Fibroblast of mammary gland (primary cell): ENCODE data around the gene TRIM26.
"Not testable (repeated sequence)": the region's sequence is repeated elsewhere in the genome, so short reads cannot be mapped to it uniquely, and the experiment has no call there.

ENCODE experiments used
- DNase-seq: peaks from one replicate; pipeline ENCODE4 v3.0.0-alpha.2; 2010; ENCODE audit warnings: low read depth
- H3K4me3 ChIP-seq: 2 replicates; pipeline ENCODE4 v1.5.1; 2011; ENCODE audit warnings: low read depth, mild to moderate bottlenecking, low read length, moderate library complexity; ENCODE audit not compliant: control insufficient read depth
- TF ChIP-seq, protein P1 (sequence below): conservative IDR thresholded peaks from 2 replicates; pipeline ENCODE4 v1.5.1; 2011; ENCODE audit warnings: low read depth, low read length, inconsistent platforms; ENCODE audit not compliant: control insufficient read depth, insufficient read depth

The TRIM26 gene

DNA sequence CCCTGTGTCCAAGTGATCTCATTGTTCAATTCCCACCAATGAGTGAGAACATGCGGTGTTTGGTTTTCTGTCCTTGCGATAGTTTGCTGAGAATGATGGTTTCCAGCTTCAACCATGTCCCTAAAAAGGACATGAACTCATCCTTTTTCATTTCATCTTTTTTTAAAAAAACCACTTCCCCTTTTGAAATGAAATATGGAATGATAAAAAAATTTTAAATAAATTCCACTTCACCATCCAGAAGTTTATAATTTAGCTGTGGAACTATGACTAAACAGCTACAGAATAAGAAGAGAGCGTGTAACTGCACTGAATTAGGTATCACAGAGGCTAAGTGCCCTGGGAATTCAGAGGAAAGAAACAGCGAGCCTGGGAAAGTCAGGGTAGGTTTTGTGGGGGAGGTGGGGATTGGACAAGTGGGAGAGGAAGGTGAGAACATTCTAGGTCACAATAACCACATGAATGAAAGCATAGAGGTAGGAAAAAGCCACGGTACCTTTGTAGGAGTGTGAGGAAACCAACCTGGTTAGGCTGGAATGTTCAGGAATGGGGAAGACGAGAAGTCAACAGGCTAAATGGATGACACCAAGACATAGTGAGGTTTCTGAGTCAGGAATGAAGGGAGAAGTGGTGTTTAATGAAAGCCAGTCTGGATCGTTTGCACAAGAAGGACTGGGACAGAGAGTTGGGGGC, 63.2 kb downstream of the TRIM26 start:
- TF ChIP-seq, protein P1, sequence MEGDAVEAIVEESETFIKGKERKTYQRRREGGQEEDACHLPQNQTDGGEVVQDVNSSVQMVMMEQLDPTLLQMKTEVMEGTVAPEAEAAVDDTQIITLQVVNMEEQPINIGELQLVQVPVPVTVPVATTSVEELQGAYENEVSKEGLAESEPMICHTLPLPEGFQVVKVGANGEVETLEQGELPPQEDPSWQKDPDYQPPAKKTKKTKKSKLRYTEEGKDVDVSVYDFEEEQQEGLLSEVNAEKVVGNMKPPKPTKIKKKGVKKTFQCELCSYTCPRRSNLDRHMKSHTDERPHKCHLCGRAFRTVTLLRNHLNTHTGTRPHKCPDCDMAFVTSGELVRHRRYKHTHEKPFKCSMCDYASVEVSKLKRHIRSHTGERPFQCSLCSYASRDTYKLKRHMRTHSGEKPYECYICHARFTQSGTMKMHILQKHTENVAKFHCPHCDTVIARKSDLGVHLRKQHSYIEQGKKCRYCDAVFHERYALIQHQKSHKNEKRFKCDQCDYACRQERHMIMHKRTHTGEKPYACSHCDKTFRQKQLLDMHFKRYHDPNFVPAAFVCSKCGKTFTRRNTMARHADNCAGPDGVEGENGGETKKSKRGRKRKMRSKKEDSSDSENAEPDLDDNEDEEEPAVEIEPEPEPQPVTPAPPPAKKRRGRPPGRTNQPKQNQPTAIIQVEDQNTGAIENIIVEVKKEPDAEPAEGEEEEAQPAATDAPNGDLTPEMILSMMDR: no peak
- no peak overlapping the region for H3K4me3 ChIP-seq
- no peak for DNase-seq

DNA sequence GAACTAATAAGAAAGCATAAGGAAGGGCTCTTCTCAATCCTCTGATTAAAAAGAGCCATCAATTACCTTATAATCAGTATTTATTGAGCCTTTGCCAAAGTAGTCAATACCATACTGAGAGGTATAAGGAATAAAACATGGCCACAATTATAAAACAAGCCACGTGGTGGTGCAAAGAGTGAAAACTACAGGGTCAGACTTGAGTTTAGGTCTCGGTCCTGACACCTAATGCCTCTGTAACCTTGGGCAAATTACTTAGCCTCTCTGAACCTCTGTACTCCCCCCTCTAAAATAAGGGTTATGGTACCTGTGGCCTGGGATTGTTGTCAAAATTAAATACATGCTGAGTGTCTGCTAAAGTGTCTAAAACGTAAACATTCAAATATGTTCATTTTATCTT, 64.0 kb downstream of the TRIM26 start:
- no peak overlapping the region for H3K4me3 ChIP-seq

DNA sequence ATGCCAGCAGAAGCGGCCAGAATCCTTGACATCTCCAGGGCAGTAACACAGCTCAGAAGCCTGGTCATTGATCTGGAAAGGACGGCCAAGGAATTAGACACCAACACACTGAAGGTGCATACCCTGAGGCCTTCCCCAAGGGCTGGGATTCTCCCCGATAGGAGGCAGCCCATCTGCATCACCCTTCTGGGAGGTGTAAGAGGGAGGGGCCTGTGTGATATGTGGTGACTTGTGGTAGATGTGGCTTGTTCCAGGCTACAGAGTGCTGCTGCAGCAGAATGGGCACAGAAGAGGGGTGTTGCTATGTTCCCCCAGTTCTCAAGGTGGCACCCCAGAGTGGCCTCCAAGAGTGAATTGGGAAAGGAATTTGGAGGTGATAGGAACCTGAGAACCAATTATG, 66.1 kb downstream of the TRIM26 start:
- no peak overlapping the region for H3K4me3 ChIP-seq
- TF ChIP-seq, protein P1: no peak
- DNase-seq: no peak

More for the DNA sequence above, 64.0 kb downstream of the TRIM26 start:
- TF ChIP-seq, protein P1: no peak
- DNase-seq: no peak

DNA sequence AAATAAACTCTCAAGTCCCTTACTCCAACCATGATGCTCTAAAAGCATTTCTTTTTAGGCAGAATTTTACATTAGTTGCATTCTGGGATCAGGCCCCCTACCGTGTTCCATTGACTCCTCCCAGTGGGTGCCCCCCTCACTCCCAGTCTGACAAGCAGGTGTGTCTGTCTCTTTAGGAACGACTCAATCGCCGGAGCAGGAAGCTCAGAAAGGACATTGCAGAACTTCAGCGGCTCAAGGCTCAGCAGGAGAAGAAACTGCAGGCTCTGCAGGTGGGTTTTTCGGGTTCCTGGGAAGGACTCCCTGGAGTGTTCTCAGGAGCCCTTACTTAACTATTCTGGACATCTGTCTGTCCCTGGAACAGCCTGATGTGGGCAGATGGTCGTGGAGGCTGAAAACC, 67.4 kb downstream of the TRIM26 start:
- TF ChIP-seq, protein P1: no peak
- DNase-seq: no peak
- H3K4me3 ChIP-seq: no peak overlapping the region

DNA sequence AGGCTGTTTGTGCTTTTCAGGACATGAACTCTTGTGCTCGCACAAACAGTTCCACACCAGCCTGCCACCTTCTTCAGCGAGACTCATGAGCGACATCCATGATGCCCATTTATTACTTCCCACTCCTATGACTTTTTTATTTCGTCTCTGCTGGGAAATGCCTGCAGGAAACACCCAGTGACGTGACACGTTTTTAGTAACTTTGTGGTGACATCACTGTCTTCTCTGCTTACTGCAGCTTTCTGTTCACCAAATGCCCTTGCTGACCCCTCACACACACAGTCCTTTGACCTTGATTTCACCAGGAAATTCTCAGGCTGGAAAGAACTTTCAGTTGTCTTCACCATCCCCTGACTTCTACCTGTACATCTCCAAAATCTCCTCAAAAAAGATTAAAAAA, 68.4 kb downstream of the TRIM26 start:
- DNase-seq: no peak
- no peak overlapping the region for H3K4me3 ChIP-seq
- TF ChIP-seq, protein P1: no peak

DNA sequence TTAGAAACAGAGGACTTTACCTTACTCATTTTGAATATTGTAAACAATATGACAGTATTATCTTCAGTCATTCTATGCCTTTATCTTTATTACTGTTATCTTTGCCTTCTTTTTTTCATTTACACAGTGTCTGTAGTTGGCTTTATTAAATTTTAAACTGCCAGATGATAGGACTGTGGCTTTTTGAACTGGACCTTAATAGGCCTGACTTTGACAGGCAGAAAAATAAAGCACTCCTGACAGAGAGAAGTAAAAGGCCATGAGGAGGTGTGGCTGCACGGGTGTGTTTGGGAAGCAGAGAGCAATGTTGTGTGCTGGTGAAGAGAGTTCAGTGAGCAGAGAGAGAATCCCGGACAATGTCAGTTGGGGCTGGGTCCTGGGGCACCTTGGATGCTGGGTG, 69.4 kb downstream of the TRIM26 start:
- H3K4me3 ChIP-seq: no peak overlapping the region
- TF ChIP-seq, protein P1: no peak
- DNase-seq: no peak

DNA sequence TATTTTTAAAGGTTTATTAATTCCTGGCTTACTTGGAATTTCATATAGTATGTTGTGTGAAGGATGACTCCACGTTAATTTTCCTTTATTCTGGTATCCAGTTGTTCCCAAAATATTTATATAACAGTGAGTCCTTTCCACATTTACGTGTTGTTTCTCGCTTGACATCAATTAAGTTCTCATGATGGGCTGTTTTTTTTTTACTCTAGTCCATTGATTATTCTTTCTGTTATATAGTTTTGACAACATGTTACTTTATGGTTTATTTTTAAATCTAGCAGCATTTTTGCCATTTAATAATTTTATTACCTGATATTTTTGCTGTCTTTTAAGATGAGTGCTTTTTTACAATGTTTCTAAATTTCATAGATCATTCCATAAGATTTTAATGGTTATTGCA, 70.5 kb downstream of the TRIM26 start:
- TF ChIP-seq, protein P1: no peak
- H3K4me3 ChIP-seq: no peak overlapping the region

DNA sequence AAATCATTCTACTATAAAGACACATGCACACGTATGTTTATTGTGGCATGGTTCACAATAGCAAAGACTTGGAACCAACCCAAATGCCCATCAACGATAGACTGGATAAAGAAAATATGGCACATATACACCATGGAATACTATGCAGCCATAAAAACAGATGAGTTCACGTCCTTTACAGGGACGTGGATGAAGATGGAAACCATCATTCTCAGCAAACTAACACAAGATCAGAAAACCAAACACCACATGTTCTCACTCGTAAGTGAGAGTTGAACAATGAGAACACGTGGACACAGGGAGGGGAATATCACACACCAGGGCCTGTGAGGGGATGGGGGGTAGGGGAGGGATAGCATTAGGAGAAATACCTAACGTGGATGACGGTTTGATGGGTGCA, 73.0 kb downstream of the TRIM26 start:
- not testable (repeated sequence) for DNase-seq

More for the DNA sequence above, 70.5 kb downstream of the TRIM26 start:
- DNase-seq: no peak

More for the DNA sequence above, 73.0 kb downstream of the TRIM26 start:
- H3K4me3 ChIP-seq: not testable (repeated sequence)
